ENCODE results near the gene TMEM80. TPM values are rescaled to one million over a fixed set of nuclear protein-coding genes. Genes with fewer than 3 reads are reported as not detected.
"Not testable (repeated sequence)": the region's sequence is repeated elsewhere in the genome, so short reads cannot be mapped to it uniquely, and the experiment has no call there.

Gene TMEM80
- total and polyA plus RNA-seq, 12 donors, result 10.1 to 24.2 (median 14.5) TPM

DNA sequence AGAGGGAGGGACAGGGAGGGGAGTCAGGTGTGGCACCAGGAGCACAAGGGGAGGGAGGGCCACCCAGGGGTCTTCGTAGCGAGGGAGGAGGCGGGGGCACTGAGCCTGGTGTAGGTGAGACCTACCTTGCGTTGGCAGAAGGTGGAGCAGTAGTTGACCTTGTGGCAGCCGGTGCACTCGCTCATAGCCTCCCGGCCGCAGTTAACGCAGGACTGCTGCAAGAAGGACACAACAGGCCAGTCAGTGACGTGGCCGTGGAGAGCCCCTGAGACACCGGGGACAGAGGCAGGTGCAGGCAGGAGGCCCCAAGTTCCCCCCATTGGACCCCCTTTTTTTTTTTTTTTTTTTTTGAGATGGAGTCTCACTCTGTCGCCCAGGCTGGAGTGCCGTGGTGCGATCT is 41.8 kb upstream of the TMEM80 start:
- Histone ChIP-seq H3K36me3 (peaks cover 0 to 83% (median 0%) of the 10 kb centered on the region in 9 donors), H3K9me3 (no peaks in the 10 kb centered on the region), H3K4me3 (no peak overlapping the region), H3K27ac (no peak overlapping the region), H3K27me3 (no peaks in the 10 kb centered on the region), H3K4me1 (no peaks in the 10 kb centered on the region)
- 88 to 93% methylated on average over 15 of the region's 15 CpGs for WGBS, 2 donors
- DNase-seq (no peak), ATAC-seq (no peak)
- intact Hi-C loops (cut with DNase I), result no loop called here
- TF ChIP-seq CTCF (IDR thresholded peaks at IDR 0.05), result no peak

DNA sequence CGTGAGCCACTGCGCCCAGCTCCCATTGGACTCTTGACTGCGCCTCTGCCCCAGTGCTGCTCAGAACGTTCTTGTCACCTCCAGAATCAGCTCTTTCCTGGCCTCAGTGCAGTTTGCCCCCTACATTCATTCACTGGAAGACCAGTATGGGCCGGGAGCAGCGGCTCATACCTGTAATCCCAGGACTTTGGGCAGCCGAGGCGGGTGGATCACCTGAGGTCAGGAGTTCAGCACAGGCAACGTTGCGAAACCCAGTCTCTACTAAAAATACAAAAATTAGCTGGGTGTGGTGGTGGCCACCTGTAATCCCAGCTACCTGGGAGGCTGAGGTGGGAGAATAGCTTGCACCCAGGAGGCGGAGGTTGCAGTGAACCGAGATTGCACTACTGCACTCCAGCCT is 41.2 kb upstream of the TMEM80 start:
- H3K27me3 ChIP-seq; intact Hi-C loops (cut with DNase I); H3K9me3 ChIP-seq; ATAC-seq; DNase-seq; H3K4me3 ChIP-seq; H3K4me1 ChIP-seq; H3K27ac ChIP-seq: not testable (repeated sequence)
- 89 to 96% methylated on average over 12 of the region's 12 CpGs for WGBS, 2 donors
- peaks cover 0 to 85% (median 0%) of the 10 kb centered on the region in 9 donors for H3K36me3 ChIP-seq

GRCh38 chr11:655036-655726 is 40.4 kb upstream of the TMEM80 start:
- Histone ChIP-seq H3K27ac (no peak overlapping the region), H3K9me3 (no peaks in the 10 kb centered on the region), H3K4me1 (no peaks in the 10 kb centered on the region), H3K27me3 (no peaks in the 10 kb centered on the region), H3K4me3 (no peak overlapping the region), H3K36me3 (peaks cover 0 to 85% (median 0%) of the 10 kb centered on the region in 9 donors)
- no peak for TF ChIP-seq CTCF (IDR thresholded peaks at IDR 0.05)
- intact Hi-C loops (cut with DNase I), result no loop called here
- 93 to 94% methylated on average over 30 of the region's 30 CpGs for WGBS, 2 donors
- ATAC-seq (no peak), DNase-seq (no peak)

DNA sequence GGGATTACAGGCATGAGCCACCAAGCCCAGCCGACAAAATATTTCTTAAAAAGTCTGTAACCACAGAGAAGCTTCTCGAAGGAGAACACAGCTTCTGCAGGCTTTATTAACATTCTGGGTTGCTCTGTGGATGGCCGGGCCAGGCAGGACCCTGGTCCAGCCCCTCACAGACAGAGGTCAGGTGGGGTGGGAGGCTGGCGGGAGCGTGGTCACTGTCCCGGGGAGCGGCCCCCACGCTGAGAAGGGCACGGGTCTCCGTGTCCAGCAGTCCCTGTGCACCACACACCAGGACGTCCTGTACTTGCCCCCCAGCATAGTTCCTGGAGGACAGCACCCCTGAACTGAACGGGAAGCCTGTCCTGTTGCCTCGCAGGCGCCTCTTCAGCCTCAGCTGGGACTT is 39.2 kb upstream of the TMEM80 start:
- Histone ChIP-seq H3K4me1 (peaks cover 0 to 6% (median 0%) of the 10 kb centered on the region in 9 donors), H3K4me3 (no peak overlapping the region), H3K27me3 (no peaks in the 10 kb centered on the region), H3K9me3 (no peaks in the 10 kb centered on the region), H3K27ac (no peak overlapping the region), H3K36me3 (peaks cover 0 to 83% (median 0%) of the 10 kb centered on the region in 9 donors)
- DNase-seq (no peak), ATAC-seq (no peak)
- intact Hi-C loops (cut with DNase I), result no loop called here
- TF ChIP-seq CTCF (IDR thresholded peaks at IDR 0.05), result no peak
- WGBS, 2 donors, result 89 to 94% methylated on average over 14 of the region's 14 CpGs

GRCh38 chr11:656866-657265 is 38.8 kb upstream of the TMEM80 start:
- peaks cover 0 to 86% (median 0%) of the 10 kb centered on the region in 9 donors for H3K36me3 ChIP-seq
- H3K4me3 ChIP-seq, result no peak overlapping the region
- H3K27me3 ChIP-seq, result no peaks in the 10 kb centered on the region
- no peak overlapping the region for H3K27ac ChIP-seq
- 91 to 92% methylated on average over 7 of the region's 7 CpGs for WGBS, 2 donors
- no peaks in the 10 kb centered on the region for H3K9me3 ChIP-seq
- H3K4me1 ChIP-seq, result peaks cover 0 to 8% (median 0%) of the 10 kb centered on the region in 9 donors
- DNase-seq (no peak), ATAC-seq (no peak)
- no peak for TF ChIP-seq CTCF (IDR thresholded peaks at IDR 0.05)
- intact Hi-C loops (cut with DNase I), result no loop called here

Data from heart right ventricle (tissue), 16 donors.